HepG2 (cell line): ENCODE results near the gene EPSTI1. TPM values are rescaled to one million over a fixed set of nuclear protein-coding genes. Genes with fewer than 3 reads are reported as not detected.

Experiments used
- ATAC-seq: fragments of 200-7000 bp; cut with Tn5 transposase; 3 replicates; pipeline ENCODE4 v1.9.1; 2020; ENCODE audit warnings: mild to moderate bottlenecking, moderate library complexity
- BruUV-seq: library from RNA; stranded (reverse); fragments of 400-500 nt; replicated peaks from 2 replicates; lab custom pipeline; 2021; lab: Mats Ljungman, UMichigan
- CTCF ChIA-PET: fragments of 300-600 bp; formaldehyde crosslinking; extraction: SDS; loops from one replicate; lab custom pipeline; 2021; ENCODE audit warnings: low total read pairs, inconsistent platforms, low intra/inter-chr PET ratio; lab: Yijun Ruan, JAX
- POLR2A ChIA-PET: fragments of 350-600 bp; sonication (Branson Sonifier 250); formaldehyde crosslinking; loops from one replicate; lab custom pipeline; 2020; ENCODE audit warnings: antibody characterized with exemption, inconsistent platforms; lab: Yijun Ruan, JAX
- DNase-seq: peaks from one replicate; pipeline ENCODE4 v3.0.0-alpha.2; 2015; ENCODE audit warnings: low spot score
- FAIRE-seq: peaks from 3 replicates; lab custom pipeline; 2011; peaks lifted over from hg19 to GRCh38; lab: Jason Lieb, UNC
- H2AFZ ChIP-seq: one replicate; pipeline ENCODE4 v1.6.1; 2011; ENCODE audit warnings: low read length, inconsistent platforms
- H3K27ac ChIP-seq: fragments of 300-600 bp; 3 replicates; pipeline ENCODE4 v1.8.0; 2011; ENCODE audit warnings: mixed run types, mild to moderate bottlenecking, mixed read lengths, low read length, inconsistent platforms; ENCODE audit not compliant: insufficient read depth; ENCODE audit errors: extremely low read length
- H3K27me3 ChIP-seq, 2 experiments: fragments of 200-600 bp in 1 of 2; 2 replicates in 1 of 2; 3 replicates in 1 of 2; pipeline versions ENCODE4 v1.6.0 to v1.8.0; 2011; ENCODE audit warnings: low read length in 2 of 2, mild to moderate bottlenecking in 2 of 2, moderate library complexity in 2 of 2, inconsistent platforms in 1 of 2; ENCODE audit not compliant: insufficient read depth in 2 of 2, control insufficient read depth in 1 of 2
- H3K36me3 ChIP-seq, 2 experiments: fragments of 200-600 bp in 1 of 2; replicated peaks in 1 of 2; 2 replicates in 1 of 2; 3 replicates in 1 of 2; pipeline versions ENCODE4 v1.5.1 to v1.8.0; 2011; ENCODE audit warnings: low read length in 2 of 2, inconsistent platforms in 1 of 2; ENCODE audit not compliant: insufficient read depth in 2 of 2, control insufficient read depth in 1 of 2
- H3K4me1 ChIP-seq: 2 replicates; pipeline ENCODE4 v1.5.1; 2012; ENCODE audit warnings: low read length, inconsistent platforms; ENCODE audit not compliant: insufficient read depth
- H3K4me2 ChIP-seq: 2 replicates; pipeline ENCODE4 v1.6.0; 2011; ENCODE audit warnings: low read depth, low read length, inconsistent platforms
- H3K4me3 ChIP-seq, 3 experiments: fragments of 200-600 bp in 1 of 3; sonication (generic), shearing (Covaris generic) in 1 of 3; replicated peaks in 1 of 3; 2 replicates each; pipeline ENCODE4 v1.5.1; 2011 to 2016; ENCODE audit warnings: low read length in 3 of 3, inconsistent platforms in 2 of 3, low read depth in 2 of 3, mild to moderate bottlenecking in 2 of 3, control low read depth in 1 of 3, mixed read lengths in 1 of 3; ENCODE audit not compliant: insufficient read depth in 1 of 3
- H3K79me2 ChIP-seq: one replicate; pipeline ENCODE4 v1.6.1; 2011; ENCODE audit warnings: low read length, inconsistent platforms; ENCODE audit not compliant: insufficient read depth
- H3K9ac ChIP-seq: 2 replicates; pipeline ENCODE4 v1.6.0; 2011; ENCODE audit warnings: mild to moderate bottlenecking, low read depth, low read length, inconsistent platforms; ENCODE audit not compliant: insufficient read depth
- H3K9me3 ChIP-seq: 2 replicates; pipeline ENCODE4 v1.5.1; 2012; ENCODE audit warnings: mild to moderate bottlenecking, low read length
- H4K20me1 ChIP-seq: 2 replicates; pipeline ENCODE4 v1.6.0; 2011; ENCODE audit warnings: inconsistent platforms, mild to moderate bottlenecking, low read length, moderate library complexity; ENCODE audit not compliant: insufficient read depth
- ELF3 ChIP-seq: IDR thresholded peaks from 2 replicates; pipeline ENCODE4 v1.6.1; 2016; ENCODE audit warnings: missing genetic modification reagents, missing compliant biosample characterization
- FOXK2 ChIP-seq: fragments of 450-650 bp; IDR thresholded peaks from 2 replicates; pipeline ENCODE4 v1.6.1; 2016
- HNRNPH1 ChIP-seq: fragments of 200-400 bp; formaldehyde crosslinking; optimal IDR thresholded peaks from 2 replicates; pipeline ENCODE3; 2017; ENCODE audit warnings: mild to moderate bottlenecking, low read depth, low read length
- KAT8 ChIP-seq: IDR thresholded peaks from 2 replicates; pipeline ENCODE4 v1.6.1; 2016; ENCODE audit warnings: missing genetic modification reagents, missing compliant biosample characterization
- NCOA1 ChIP-seq: sonication (generic); formaldehyde crosslinking; IDR thresholded peaks from 2 replicates; pipeline ENCODE4 v1.9.0; 2021; ENCODE audit warnings: missing genetic modification reagents
- REL ChIP-seq: sonication (generic); formaldehyde crosslinking; conservative IDR thresholded peaks from 2 replicates; pipeline ENCODE4 v1.8.0; 2022; ENCODE audit warnings: mild to moderate bottlenecking, missing genetic modification reagents, moderate library complexity
- SNRNP70 ChIP-seq: fragments of 200-400 bp; formaldehyde crosslinking; IDR thresholded peaks from 2 replicates; pipeline ENCODE4 v1.6.1; 2017; ENCODE audit warnings: mild to moderate bottlenecking, low read depth, low read length, moderate library complexity
- THAP11 ChIP-seq: IDR thresholded peaks from 2 replicates; pipeline ENCODE4 v1.6.1; 2016; ENCODE audit warnings: missing biosample characterization, missing genetic modification reagents
- ZNF44 ChIP-seq: sonication (generic); formaldehyde crosslinking; IDR thresholded peaks from 2 replicates; pipeline ENCODE4 v1.5.1; 2020; ENCODE audit warnings: mild to moderate bottlenecking, missing genetic modification reagents
- ZNF552 ChIP-seq: sonication (generic); formaldehyde crosslinking; IDR thresholded peaks from 2 replicates; pipeline ENCODE4 v1.9.0; 2022; ENCODE audit warnings: missing genetic modification reagents, mild to moderate bottlenecking, borderline replicate concordance
- WGBS: methylation state at CpG from one replicate; pipeline ENCODE4 v1.1.6; 2017; ENCODE audit warnings: low lambda C conversion rate; 5-methylcytosine and 5-hydroxymethylcytosine counted together
- in situ Hi-C: cut with HindIII; loops from 2 replicates; pipeline ENCODE4 v1.10.0; 2017; ENCODE audit warnings: low pct_unique_long_range_greater_than_20kb; ENCODE audit not compliant: extremely low pct_ligation_motif_present
- intact Hi-C: fragments of 100-400 bp; cut with micrococcal nuclease; formaldehyde crosslinking; loops from one replicate; pipeline ENCODE4 v1.10.0; 2022; ENCODE audit not compliant: unreplicated experiment
- polyA plus RNA-seq, 8 experiments: library from polyadenylated mRNA; depleted of rRNA in 3 of 8; stranded (reverse) in 7 of 8; unstranded in 1 of 8; fragments of >200 nt; fragmentation: Illumina TruSeq in 4 of 8; extraction: Trizol in 4 of 8; gene quantifications; 2 replicates each; pipeline versions ENCODE4 v1.2.1 to v1.2.3, GENCODE V29; 2011 to 2016; ENCODE audit warnings: low read depth in 4 of 8, missing spikeins in 1 of 8, mixed read lengths in 1 of 8; ENCODE audit not compliant: insufficient read depth in 1 of 8
- total RNA-seq, 5 experiments: library from RNA; depleted of rRNA; stranded (reverse); fragments of >200 nt; fragmentation: Illumina TruSeq; extraction: Trizol; gene quantifications; 2 replicates each; pipeline ENCODE4 v1.2.3, GENCODE V29; 2016; ENCODE audit warnings: low read depth in 1 of 5
- TF ChIP-seq, protein P1 (sequence below): sonication (generic); formaldehyde crosslinking; IDR thresholded peaks from 2 replicates; pipeline ENCODE4 v1.4.0; 2020; ENCODE audit warnings: mild to moderate bottlenecking, missing genetic modification reagents
- TF ChIP-seq, protein P2 (sequence below): sonication (generic); formaldehyde crosslinking; IDR thresholded peaks from 2 replicates; pipeline ENCODE4 v1.5.0; 2020; ENCODE audit warnings: mild to moderate bottlenecking, missing genetic modification reagents, borderline replicate concordance

The EPSTI1 gene
- total and polyA plus RNA-seq, 2 of the 13 experiments (the other 11 are each of a cell fraction or from before 2014, with no cell fraction given) = 0.03 TPM; not detected in 1

DNA sequence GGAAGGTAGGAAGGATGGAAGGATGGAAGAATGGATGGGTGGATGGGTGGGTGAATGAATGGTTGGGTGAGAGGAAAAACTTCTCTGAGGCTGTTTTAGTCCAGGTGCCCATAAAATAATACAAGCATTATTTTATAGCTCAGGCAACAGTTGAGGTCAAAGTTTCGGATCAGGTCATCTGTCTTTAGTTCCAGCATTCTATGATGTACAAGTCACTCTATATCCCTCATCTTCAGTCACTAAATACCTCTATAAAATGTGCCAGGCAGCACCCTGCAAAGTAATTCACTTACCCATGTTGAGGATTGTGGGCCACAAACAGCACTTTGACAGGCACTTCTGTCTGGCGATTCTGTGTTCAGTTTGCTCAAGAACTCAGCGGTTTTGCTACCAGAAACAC lies 66.0 kb downstream of the EPSTI1 start (continued):
- TF ChIP-seq, protein P1, sequence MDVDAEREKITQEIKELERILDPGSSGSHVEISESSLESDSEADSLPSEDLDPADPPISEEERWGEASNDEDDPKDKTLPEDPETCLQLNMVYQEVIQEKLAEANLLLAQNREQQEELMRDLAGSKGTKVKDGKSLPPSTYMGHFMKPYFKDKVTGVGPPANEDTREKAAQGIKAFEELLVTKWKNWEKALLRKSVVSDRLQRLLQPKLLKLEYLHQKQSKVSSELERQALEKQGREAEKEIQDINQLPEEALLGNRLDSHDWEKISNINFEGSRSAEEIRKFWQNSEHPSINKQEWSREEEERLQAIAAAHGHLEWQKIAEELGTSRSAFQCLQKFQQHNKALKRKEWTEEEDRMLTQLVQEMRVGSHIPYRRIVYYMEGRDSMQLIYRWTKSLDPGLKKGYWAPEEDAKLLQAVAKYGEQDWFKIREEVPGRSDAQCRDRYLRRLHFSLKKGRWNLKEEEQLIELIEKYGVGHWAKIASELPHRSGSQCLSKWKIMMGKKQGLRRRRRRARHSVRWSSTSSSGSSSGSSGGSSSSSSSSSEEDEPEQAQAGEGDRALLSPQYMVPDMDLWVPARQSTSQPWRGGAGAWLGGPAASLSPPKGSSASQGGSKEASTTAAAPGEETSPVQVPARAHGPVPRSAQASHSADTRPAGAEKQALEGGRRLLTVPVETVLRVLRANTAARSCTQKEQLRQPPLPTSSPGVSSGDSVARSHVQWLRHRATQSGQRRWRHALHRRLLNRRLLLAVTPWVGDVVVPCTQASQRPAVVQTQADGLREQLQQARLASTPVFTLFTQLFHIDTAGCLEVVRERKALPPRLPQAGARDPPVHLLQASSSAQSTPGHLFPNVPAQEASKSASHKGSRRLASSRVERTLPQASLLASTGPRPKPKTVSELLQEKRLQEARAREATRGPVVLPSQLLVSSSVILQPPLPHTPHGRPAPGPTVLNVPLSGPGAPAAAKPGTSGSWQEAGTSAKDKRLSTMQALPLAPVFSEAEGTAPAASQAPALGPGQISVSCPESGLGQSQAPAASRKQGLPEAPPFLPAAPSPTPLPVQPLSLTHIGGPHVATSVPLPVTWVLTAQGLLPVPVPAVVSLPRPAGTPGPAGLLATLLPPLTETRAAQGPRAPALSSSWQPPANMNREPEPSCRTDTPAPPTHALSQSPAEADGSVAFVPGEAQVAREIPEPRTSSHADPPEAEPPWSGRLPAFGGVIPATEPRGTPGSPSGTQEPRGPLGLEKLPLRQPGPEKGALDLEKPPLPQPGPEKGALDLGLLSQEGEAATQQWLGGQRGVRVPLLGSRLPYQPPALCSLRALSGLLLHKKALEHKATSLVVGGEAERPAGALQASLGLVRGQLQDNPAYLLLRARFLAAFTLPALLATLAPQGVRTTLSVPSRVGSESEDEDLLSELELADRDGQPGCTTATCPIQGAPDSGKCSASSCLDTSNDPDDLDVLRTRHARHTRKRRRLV = no peak
- TF ChIP-seq REL = no peak

DNA sequence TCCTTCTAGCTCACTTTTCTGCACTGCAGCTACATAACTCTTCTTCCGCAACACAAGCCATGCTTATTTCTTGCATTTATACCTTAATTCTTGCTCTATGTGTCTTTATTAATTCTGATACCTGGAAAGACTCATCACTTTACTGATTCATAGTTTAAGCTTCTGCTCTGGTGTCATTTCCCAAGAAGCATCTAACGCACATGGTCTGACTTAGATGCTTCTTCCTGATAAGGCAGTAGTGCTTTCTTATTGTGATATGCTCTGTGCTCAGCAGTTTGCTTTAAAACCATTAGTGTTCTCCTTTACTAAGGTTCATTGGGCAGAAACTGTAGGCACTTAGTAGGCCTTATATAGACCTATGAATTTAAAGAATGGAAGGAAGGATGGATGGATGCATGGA lies 66.4 kb downstream of the EPSTI1 start:
- 74% methylated on average over 2 of the region's 2 CpGs for WGBS
- Histone ChIP-seq H3K4me1 (no peaks in the 10 kb centered on the region), H3K4me3 (no peak overlapping the region), H3K9ac (no peak overlapping the region), H2AFZ (no peak overlapping the region), H3K4me2 (no peak overlapping the region), H3K79me2 (no peaks in the 10 kb centered on the region), H3K27me3 (no peaks in the 10 kb centered on the region), H3K36me3 (no peaks in the 10 kb centered on the region), H3K27ac (no peak overlapping the region), H3K9me3 (no peaks in the 10 kb centered on the region), H4K20me1 (no peaks in the 10 kb centered on the region)
- FAIRE-seq = no peak
- ChIA-PET CTCF (no interaction called here), POLR2A (no interaction called here)
- no peak for DNase-seq
- intact Hi-C loops = no loop called here
- ATAC-seq = no peak
- in situ Hi-C loops = no loop called here
- no TSS peak for BruUV-seq
- TF ChIP-seq HNRNPH1 (no peak), ELF3 (CRISPR knock-in tag) (no peak), SNRNP70 (no peak), THAP11 (no peak), FOXK2 (no peak), ZNF44 (CRISPR knock-in tag) (no peak), ZNF552 (CRISPR knock-in tag) (no peak), NCOA1 (no peak), KAT8 (no peak)
- TF ChIP-seq, protein P2, sequence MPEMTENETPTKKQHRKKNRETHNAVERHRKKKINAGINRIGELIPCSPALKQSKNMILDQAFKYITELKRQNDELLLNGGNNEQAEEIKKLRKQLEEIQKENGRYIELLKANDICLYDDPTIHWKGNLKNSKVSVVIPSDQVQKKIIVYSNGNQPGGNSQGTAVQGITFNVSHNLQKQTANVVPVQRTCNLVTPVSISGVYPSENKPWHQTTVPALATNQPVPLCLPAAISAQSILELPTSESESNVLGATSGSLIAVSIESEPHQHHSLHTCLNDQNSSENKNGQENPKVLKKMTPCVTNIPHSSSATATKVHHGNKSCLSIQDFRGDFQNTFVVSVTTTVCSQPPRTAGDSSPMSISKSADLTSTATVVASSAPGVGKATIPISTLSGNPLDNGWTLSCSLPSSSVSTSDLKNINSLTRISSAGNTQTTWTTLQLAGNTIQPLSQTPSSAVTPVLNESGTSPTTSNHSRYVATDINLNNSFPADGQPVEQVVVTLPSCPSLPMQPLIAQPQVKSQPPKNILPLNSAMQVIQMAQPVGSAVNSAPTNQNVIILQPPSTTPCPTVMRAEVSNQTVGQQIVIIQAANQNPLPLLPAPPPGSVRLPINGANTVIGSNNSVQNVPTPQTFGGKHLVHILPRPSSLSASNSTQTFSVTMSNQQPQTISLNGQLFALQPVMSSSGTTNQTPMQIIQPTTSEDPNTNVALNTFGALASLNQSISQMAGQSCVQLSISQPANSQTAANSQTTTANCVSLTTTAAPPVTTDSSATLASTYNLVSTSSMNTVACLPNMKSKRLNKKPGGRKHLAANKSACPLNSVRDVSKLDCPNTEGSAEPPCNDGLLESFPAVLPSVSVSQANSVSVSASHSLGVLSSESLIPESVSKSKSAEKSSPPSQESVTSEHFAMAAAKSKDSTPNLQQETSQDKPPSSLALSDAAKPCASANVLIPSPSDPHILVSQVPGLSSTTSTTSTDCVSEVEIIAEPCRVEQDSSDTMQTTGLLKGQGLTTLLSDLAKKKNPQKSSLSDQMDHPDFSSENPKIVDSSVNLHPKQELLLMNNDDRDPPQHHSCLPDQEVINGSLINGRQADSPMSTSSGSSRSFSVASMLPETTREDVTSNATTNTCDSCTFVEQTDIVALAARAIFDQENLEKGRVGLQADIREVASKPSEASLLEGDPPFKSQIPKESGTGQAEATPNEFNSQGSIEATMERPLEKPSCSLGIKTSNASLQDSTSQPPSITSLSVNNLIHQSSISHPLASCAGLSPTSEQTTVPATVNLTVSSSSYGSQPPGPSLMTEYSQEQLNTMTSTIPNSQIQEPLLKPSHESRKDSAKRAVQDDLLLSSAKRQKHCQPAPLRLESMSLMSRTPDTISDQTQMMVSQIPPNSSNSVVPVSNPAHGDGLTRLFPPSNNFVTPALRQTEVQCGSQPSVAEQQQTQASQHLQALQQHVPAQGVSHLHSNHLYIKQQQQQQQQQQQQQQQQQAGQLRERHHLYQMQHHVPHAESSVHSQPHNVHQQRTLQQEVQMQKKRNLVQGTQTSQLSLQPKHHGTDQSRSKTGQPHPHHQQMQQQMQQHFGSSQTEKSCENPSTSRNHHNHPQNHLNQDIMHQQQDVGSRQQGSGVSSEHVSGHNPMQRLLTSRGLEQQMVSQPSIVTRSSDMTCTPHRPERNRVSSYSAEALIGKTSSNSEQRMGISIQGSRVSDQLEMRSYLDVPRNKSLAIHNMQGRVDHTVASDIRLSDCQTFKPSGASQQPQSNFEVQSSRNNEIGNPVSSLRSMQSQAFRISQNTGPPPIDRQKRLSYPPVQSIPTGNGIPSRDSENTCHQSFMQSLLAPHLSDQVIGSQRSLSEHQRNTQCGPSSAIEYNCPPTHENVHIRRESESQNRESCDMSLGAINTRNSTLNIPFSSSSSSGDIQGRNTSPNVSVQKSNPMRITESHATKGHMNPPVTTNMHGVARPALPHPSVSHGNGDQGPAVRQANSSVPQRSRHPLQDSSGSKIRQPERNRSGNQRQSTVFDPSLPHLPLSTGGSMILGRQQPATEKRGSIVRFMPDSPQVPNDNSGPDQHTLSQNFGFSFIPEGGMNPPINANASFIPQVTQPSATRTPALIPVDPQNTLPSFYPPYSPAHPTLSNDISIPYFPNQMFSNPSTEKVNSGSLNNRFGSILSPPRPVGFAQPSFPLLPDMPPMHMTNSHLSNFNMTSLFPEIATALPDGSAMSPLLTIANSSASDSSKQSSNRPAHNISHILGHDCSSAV (CRISPR knock-in tag) = no peak
